Measurements from ENCODE around the gene SLC35F5. TPM values are rescaled to one million over a fixed set of nuclear protein-coding genes. Genes with fewer than 3 reads are reported as not detected.
"Not testable (repeated sequence)": the region's sequence is repeated elsewhere in the genome, so short reads cannot be mapped to it uniquely, and the experiment has no call there.

SLC35F5 gene
- total RNA-seq, 1 experiment from 2014 or later = 126 TPM

- DNase-seq (ENCODE audit: low read depth) = no peak
- in situ Hi-C loops (cut with HindIII; ENCODE audit: low pct_unique_long_range_greater_than_20kb, low sequenced_read_pairs) = no loop called here
Measured at GRCh38 chr2:113703386-113704299, 52.8 kb downstream of the SLC35F5 start.

DNA sequence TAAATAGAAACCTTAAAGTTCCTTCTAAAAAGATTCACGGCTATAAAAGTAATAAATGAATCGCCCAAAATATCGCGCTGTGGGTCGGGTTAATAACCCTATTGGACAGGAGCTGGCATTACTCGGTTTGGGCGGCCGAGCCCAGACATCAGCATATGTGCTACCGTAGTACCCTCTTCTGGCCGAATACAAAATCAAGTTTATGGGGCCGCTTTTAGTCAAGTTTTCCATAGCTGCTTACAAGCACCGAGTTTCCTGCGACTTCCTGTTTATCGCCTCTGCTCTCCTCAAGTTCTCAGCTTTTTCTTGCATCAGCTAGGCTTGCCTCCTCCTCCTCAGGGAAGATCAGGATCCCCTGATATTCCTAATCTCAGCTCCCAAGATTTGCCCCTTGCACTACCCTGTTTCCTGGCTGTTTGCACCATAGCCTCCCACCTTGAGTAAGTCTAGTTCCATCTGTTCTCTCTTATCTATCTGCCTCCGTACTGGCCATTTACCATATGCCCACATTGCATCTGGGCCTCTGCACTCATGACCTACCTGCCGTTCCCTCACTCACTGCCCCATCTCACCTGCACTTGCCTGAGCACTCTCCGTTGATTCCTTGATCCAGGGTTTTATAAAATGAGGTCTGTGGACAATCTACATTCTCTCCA lies 56.1 kb downstream of the SLC35F5 start:
- in situ Hi-C loops (cut with HindIII; ENCODE audit: low pct_unique_long_range_greater_than_20kb, low sequenced_read_pairs) = no loop called here
- no peak for DNase-seq (ENCODE audit: low read depth)

DNA sequence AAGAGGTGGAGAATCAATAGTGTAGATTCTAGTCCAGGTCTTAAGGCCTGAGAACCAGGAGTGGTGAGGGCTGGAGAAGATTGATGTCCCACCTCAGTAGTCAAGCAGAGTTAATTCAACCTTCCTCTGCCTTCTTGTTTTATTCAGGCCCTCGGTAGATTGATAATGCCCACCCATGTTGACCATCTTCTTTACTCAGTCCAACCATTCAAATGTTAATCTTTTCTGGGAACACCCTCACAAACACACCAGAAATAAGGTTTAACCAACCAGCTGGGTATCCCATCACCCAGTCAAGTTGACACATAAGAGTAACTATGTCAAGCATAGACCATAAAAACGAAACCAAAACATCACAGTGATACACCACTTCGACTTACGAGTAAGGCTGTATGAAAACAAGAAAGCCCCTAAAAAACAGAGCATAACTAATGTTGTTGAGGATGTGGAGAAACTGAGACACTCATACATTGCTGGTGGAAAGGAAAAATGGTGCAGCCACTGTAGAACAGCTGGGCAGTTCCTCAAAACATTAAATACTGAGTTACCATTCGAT lies 57.5 kb downstream of the SLC35F5 start:
- in situ Hi-C loops (cut with HindIII; ENCODE audit: low pct_unique_long_range_greater_than_20kb, low sequenced_read_pairs) = no loop called here
- no peak for DNase-seq (ENCODE audit: low read depth)

DNA sequence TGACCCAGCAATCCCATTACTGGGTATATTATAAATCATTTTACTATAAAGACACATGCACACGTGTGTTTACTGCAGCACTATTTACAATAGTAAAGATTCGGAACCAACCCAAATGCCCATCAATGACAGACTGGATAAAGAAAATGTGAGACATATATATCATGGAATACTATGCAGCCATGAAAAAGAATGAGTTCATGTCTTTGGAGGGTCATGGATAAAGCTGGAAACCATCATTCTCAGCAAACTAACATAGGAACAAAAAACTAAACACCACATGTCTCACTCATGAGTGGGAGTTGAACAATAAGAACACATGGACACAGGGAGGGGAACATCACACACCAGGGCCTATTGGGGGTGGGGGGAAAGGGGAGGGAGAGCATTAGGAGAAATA lies 58.2 kb downstream of the SLC35F5 start:
- in situ Hi-C loops (cut with HindIII; ENCODE audit: low pct_unique_long_range_greater_than_20kb, low sequenced_read_pairs); DNase-seq (ENCODE audit: low read depth): not testable (repeated sequence)

DNA sequence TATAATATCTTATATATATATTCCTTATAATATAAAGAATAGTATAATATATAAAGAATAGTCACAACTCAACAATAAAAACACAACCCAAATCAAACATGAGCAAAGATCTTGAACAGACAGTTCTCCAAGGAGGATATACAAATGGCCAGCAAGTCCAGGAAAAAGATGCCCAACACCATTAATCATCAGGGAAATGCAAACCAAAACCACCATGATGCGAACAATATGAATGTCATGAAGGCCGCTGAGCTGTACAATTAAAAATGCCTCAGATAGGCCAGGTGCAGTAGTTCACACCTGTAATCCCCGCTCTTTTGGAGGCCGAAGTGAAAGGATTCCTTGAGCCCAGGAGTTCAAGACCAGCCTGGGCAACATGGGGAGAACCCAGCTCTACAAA lies 58.9 kb downstream of the SLC35F5 start:
- in situ Hi-C loops (cut with HindIII; ENCODE audit: low pct_unique_long_range_greater_than_20kb, low sequenced_read_pairs) = no loop called here
- DNase-seq (ENCODE audit: low read depth) = no peak

GRCh38 chr2:113694438-113694837 lies 62.0 kb downstream of the SLC35F5 start:
- DNase-seq (ENCODE audit: low read depth) = no peak
- in situ Hi-C loops (cut with HindIII; ENCODE audit: low pct_unique_long_range_greater_than_20kb, low sequenced_read_pairs) = no loop called here

- in situ Hi-C loops (cut with HindIII; ENCODE audit: low pct_unique_long_range_greater_than_20kb, low sequenced_read_pairs) = no loop called here
- no peak for DNase-seq (ENCODE audit: low read depth)
Measured at GRCh38 chr2:113692698-113693428, 63.6 kb downstream of the SLC35F5 start.

DNA sequence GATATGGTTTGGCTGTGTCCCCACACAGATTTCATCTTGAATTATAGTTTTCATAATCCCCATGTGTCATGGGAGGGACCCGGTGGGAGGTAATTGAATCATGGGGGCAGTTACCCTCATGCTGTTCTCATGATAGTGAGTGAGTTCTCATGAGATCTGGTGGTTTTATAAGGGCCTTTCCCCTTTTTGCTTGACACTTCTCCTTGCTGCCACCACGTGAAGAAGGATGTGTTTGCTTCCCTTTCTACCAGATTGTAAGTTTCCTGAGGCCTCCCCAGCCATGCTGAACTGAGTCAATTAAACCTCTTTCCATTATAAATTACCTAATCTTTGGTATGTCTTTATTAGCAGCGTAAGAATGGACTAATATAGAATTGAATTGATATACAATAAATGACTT lies 65.6 kb downstream of the SLC35F5 start:
- in situ Hi-C loops (cut with HindIII; ENCODE audit: low pct_unique_long_range_greater_than_20kb, low sequenced_read_pairs); DNase-seq (ENCODE audit: low read depth): not testable (repeated sequence)

GRCh38 chr2:113686537-113686936 lies 69.9 kb downstream of the SLC35F5 start:
- in situ Hi-C loops (cut with HindIII; ENCODE audit: low pct_unique_long_range_greater_than_20kb, low sequenced_read_pairs) = no loop called here
- DNase-seq (ENCODE audit: low read depth) = no peak

- DNase-seq (ENCODE audit: low read depth) = no peak
Measured at GRCh38 chr2:113685471-113685870, 71.0 kb downstream of the SLC35F5 start.

GRCh38 chr2:113679457-113679856 lies 77.0 kb downstream of the SLC35F5 start:
- in situ Hi-C loops (cut with HindIII; ENCODE audit: low pct_unique_long_range_greater_than_20kb, low sequenced_read_pairs) = no loop called here
- no peak for DNase-seq (ENCODE audit: low read depth)

More at GRCh38 chr2:113685471-113685870, 71.0 kb downstream of the SLC35F5 start:
- in situ Hi-C loops (cut with HindIII; ENCODE audit: low pct_unique_long_range_greater_than_20kb, low sequenced_read_pairs) = no loop called here

- in situ Hi-C loops (cut with HindIII; ENCODE audit: low pct_unique_long_range_greater_than_20kb, low sequenced_read_pairs) = no loop called here
- no peak for DNase-seq (ENCODE audit: low read depth)
Measured at GRCh38 chr2:113677330-113677729, 79.1 kb downstream of the SLC35F5 start.

DNA sequence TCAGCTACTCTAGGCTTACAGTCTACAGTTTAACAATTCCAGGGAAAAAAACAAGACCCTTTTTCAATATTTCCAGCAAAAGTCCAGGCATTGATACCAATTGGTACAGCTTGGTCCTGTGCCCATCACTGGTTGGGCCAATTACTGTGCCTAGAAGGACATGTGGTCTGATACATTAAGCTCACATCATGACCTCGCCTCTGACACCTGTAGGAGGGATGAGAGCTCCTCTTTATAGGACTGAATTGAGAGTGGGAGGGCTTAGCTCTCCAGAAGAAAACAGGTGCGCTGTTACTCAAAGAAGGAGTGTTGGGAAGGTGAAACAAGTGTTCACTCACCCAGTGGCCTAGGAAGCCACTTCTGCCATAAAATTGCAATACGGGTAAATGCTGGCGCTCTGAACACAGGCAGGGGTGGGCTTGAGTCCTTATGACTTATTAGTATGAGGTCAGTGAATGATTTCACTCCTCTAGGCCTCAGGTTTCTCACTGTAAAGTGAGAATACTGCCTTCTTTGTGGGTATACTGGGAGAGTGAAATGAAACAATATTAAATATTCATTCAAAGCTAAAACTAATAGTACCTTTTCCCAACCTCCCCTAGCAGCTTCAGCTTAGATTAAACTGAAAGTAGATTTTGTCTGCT lies 79.7 kb downstream of the SLC35F5 start:
- no peak for DNase-seq (ENCODE audit: low read depth)
- in situ Hi-C loops (cut with HindIII; ENCODE audit: low pct_unique_long_range_greater_than_20kb, low sequenced_read_pairs) = no loop called here

DNA sequence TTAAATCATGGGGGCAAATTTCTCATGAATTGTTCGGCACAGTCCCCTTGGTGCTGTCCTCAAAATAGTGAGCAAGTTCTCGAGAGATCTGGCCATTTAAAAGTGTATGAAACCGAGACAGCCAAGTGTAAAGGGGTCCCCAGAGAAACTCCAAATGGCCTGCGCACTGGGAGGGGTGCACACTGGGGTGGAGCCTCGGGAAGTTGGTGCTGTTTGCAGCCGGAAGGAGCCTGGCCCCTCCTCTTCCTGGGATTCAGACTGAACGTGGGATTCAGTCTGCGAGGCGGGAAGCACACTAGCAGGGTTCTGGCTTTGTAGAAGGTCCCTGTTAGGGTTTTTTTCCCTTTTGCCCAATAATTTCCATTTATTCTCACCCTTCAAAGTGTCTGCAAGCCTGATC lies 80.6 kb downstream of the SLC35F5 start:
- in situ Hi-C loops (cut with HindIII; ENCODE audit: low pct_unique_long_range_greater_than_20kb, low sequenced_read_pairs) = no loop called here
- no peak for DNase-seq (ENCODE audit: low read depth)

DNA sequence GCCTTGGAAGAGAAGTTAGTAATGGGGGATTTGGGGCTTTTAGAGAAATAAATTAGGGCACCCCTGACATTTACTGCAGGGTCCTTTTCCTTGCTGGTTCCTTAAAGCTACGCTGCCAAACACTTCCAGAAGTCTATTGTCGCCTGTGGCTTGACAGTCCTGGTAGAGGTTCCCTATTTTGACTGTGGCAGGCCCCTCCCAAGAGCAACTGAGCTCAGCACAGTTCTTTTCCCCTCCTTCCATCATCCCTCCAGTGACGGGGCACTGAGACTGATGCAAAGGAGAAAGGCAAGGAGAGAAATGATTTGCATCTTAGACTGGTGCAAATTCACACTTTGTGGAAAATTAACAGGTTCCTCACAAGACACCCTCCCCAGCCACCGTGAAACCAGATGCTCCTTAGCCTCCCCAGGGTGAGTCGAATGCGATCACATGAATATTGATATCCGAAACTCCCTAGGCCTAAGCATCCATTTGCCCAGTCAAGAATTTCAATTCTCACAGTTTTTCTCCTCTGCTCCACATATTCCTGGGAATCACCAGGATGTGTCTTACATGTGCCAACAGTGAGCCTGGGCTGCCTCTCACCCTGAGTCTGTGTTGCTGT lies 84.0 kb downstream of the SLC35F5 start:
- in situ Hi-C loops (cut with HindIII; ENCODE audit: low pct_unique_long_range_greater_than_20kb, low sequenced_read_pairs) = no loop called here
- no peak for DNase-seq (ENCODE audit: low read depth)

DNA sequence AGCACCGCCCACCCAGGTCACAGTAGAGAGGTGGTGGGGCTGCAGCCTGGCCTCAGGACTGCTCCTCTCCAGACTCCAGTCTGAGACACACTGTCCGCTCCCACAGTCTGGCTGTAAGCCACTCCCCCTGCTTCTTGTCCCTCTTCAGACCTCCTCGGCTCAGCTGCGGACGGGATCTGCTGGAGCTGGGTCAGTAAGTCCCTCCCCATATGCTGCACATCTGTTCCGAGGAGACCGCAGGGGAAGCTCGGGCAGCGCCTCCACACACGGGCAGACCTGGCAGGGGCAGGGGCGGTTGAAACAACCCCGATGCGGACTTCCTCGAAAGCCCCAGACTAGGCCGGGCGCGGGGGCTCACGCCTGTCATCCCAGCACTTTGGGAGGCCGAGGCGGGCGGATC lies 87.4 kb downstream of the SLC35F5 start:
- DNase-seq (ENCODE audit: low read depth); in situ Hi-C loops (cut with HindIII; ENCODE audit: low pct_unique_long_range_greater_than_20kb, low sequenced_read_pairs): not testable (repeated sequence)

DNA sequence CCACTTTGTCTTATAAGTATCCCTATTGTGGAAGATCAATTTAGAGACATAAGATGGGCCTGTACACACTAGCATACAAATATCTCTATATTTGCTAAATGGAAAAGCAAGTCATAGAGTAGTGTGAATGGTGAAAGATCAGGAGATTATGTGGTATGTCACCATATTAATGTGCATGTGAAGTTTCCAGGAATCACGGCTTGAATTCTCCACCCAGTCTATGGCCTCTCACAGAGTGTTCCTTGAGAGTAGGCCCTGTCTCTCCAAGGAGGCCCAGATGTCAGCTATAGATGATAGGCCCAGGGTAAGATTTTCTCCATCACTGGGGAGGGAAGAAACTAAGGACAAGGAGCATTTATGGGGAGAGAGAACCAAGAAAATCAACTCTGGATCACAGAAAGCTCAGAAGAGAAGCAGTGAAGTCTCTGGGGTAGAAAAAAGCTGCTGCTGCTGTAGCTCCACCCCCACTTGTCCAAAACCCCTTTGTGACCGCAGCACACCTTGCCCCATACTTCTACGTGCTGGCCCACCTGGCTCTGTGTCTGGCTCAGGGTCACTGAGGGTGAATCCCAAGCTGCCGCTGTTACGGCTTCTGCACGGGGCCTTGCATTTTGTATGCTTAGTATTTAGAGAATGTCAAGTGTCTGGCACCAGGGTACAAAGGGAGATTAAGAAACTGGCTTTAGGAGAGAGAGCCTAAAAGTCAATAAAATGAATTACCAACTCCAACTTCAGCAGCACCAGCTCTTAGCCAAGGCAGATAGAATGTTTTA lies 91.5 kb downstream of the SLC35F5 start:
- in situ Hi-C loops (cut with HindIII; ENCODE audit: low pct_unique_long_range_greater_than_20kb, low sequenced_read_pairs); DNase-seq (ENCODE audit: low read depth): not testable (repeated sequence)
